HEK293 (cell line): ENCODE results near the gene HMOX1.

Experiments used
- CTCF ChIA-PET: fragments of 350-600 bp; formaldehyde crosslinking; extraction: SDS; loops from one replicate; lab custom pipeline; 2021; ENCODE audit warnings: antibody characterized with exemption; lab: Yijun Ruan, JAX
- POLR2A ChIA-PET: fragments of 300-600 bp; formaldehyde crosslinking; extraction: SDS; loops from one replicate; lab custom pipeline; 2020; ENCODE audit warnings: antibody characterized with exemption, inconsistent platforms; lab: Yijun Ruan, JAX
- H3K27ac ChIP-seq: fragments of 200-500 bp; sonication (Bioruptor generic); 2 replicates; pipeline ENCODE4 v1.5.1; 2014; ENCODE audit warnings: low read depth, low read length, control low read depth, inconsistent platforms; ENCODE audit errors: extremely low read depth
- H3K36me3 ChIP-seq, 2 experiments: fragments of 200-500 bp in 1 of 2; sonication (Bioruptor generic) in 1 of 2; 1 replicate in 1 of 2; 2 replicates in 1 of 2; pipeline ENCODE4 v1.5.1; 2014 to 2017; ENCODE audit warnings: inconsistent platforms in 2 of 2, low read length in 2 of 2; ENCODE audit not compliant: control insufficient read depth in 2 of 2, insufficient read depth in 1 of 2
- H3K4me1 ChIP-seq: fragments of 200-500 bp; sonication (Bioruptor generic); 2 replicates; pipeline ENCODE4 v1.5.1; 2014; ENCODE audit warnings: mild to moderate bottlenecking, low read length, inconsistent platforms; ENCODE audit not compliant: control insufficient read depth, insufficient read depth
- H3K4me3 ChIP-seq: 2 replicates; pipeline ENCODE4 v1.5.1; 2011; ENCODE audit warnings: low read depth, mild to moderate bottlenecking, control low read depth, low read length, moderate library complexity
- H3K9me3 ChIP-seq: fragments of 200-500 bp; sonication (Bioruptor generic); 2 replicates; pipeline ENCODE4 v1.5.1; 2014; ENCODE audit warnings: low read depth, low read length, inconsistent platforms; ENCODE audit not compliant: control insufficient read depth, insufficient read depth
- HOXA7 ChIP-seq: sonication (generic); formaldehyde crosslinking; IDR thresholded peaks from 2 replicates; pipeline ENCODE4 v1.8.1; 2022; ENCODE audit warnings: missing genetic modification reagents, borderline replicate concordance
- ZBTB10 ChIP-seq: fragments of 450-650 bp; formaldehyde crosslinking; IDR thresholded peaks from 2 replicates; pipeline ENCODE4 v1.5.1; 2016; ENCODE audit warnings: missing biosample characterization, missing genetic modification characterization
- ZBTB11 ChIP-seq: fragments of 450-650 bp; formaldehyde crosslinking; conservative IDR thresholded peaks from 2 replicates; pipeline ENCODE4 v1.5.1; 2016; ENCODE audit warnings: low read depth, missing biosample characterization, missing genetic modification characterization
- ZBTB44 ChIP-seq: fragments of 450-650 bp; IDR thresholded peaks from 2 replicates; pipeline ENCODE4 v1.5.1; 2018; ENCODE audit warnings: missing biosample characterization, mild to moderate bottlenecking, missing genetic modification characterization
- ZIC2 ChIP-seq: fragments of 450-650 bp; formaldehyde crosslinking; IDR thresholded peaks from 2 replicates; pipeline ENCODE4 v1.5.1; 2016; ENCODE audit warnings: missing biosample characterization, missing genetic modification characterization
- ZNF138 ChIP-seq: fragments of 450-650 bp; formaldehyde crosslinking; IDR thresholded peaks from 2 replicates; pipeline ENCODE4 v1.5.1; 2016; ENCODE audit warnings: missing biosample characterization, missing genetic modification characterization, borderline replicate concordance
- ZNF184 ChIP-seq: fragments of 450-650 bp; IDR thresholded peaks from 2 replicates; pipeline ENCODE4 v1.5.1; 2018; ENCODE audit warnings: missing biosample characterization, mild to moderate bottlenecking, missing genetic modification characterization
- ZNF350 ChIP-seq: fragments of 450-650 bp; formaldehyde crosslinking; IDR thresholded peaks from 2 replicates; pipeline ENCODE4 v1.5.0; 2017; ENCODE audit warnings: missing biosample characterization, mild to moderate bottlenecking, missing genetic modification characterization
- ZNF394 ChIP-seq: fragments of 450-650 bp; formaldehyde crosslinking; IDR thresholded peaks from 2 replicates; pipeline ENCODE4 v1.5.1; 2016; ENCODE audit warnings: missing biosample characterization, missing genetic modification characterization, mild to moderate bottlenecking, moderate library complexity, borderline replicate concordance
- ZNF398 ChIP-seq: fragments of 450-650 bp; formaldehyde crosslinking; IDR thresholded peaks from 2 replicates; pipeline ENCODE4 v1.5.1; 2017; ENCODE audit warnings: missing biosample characterization, missing genetic modification characterization
- ZNF488 ChIP-seq: fragments of 450-650 bp; formaldehyde crosslinking; IDR thresholded peaks from 2 replicates; pipeline ENCODE4 v1.5.1; 2016; ENCODE audit warnings: missing biosample characterization, missing genetic modification characterization
- ZNF560 ChIP-seq: fragments of 450-650 bp; formaldehyde crosslinking; IDR thresholded peaks from 2 replicates; pipeline ENCODE4 v1.5.1; 2017; ENCODE audit warnings: missing biosample characterization, missing genetic modification characterization, borderline replicate concordance
- ZNF623 ChIP-seq: fragments of 450-650 bp; formaldehyde crosslinking; IDR thresholded peaks from 2 replicates; pipeline ENCODE4 v1.5.1; 2016; ENCODE audit warnings: missing biosample characterization, missing genetic modification characterization
- ZNF645 ChIP-seq: fragments of 450-650 bp; formaldehyde crosslinking; IDR thresholded peaks from 2 replicates; pipeline ENCODE4; 2016; ENCODE audit warnings: missing biosample characterization, missing genetic modification characterization
- ZNF658 ChIP-seq: fragments of 450-650 bp; formaldehyde crosslinking; IDR thresholded peaks from 2 replicates; pipeline ENCODE4; 2016; ENCODE audit warnings: missing biosample characterization, missing genetic modification characterization
- ZNF660 ChIP-seq: fragments of 450-650 bp; IDR thresholded peaks from 2 replicates; pipeline ENCODE4 v1.5.1; 2018; ENCODE audit warnings: missing biosample characterization, mild to moderate bottlenecking, missing genetic modification characterization
- ZNF677 ChIP-seq: fragments of 450-650 bp; IDR thresholded peaks from 2 replicates; pipeline ENCODE4 v1.5.0; 2018; ENCODE audit warnings: missing biosample characterization, mild to moderate bottlenecking, missing genetic modification characterization, moderate library complexity
- ZNF768 ChIP-seq: fragments of 450-650 bp; formaldehyde crosslinking; IDR thresholded peaks from 2 replicates; pipeline ENCODE4 v1.5.1; 2018; ENCODE audit warnings: missing biosample characterization, mild to moderate bottlenecking, missing genetic modification characterization
- ZSCAN4 ChIP-seq: fragments of 450-650 bp; formaldehyde crosslinking; IDR thresholded peaks from 2 replicates; pipeline ENCODE4 v1.5.1; 2017; ENCODE audit warnings: missing biosample characterization, missing genetic modification characterization

HMOX1 gene

GRCh38 chr22:35401863-35402262, 21.0 kb downstream of the HMOX1 start (continued):
- TF ChIP-seq ZNF623 (tag by site-specific recombination) (no peak), ZBTB11 (tag by site-specific recombination) (no peak), ZBTB44 (tag by site-specific recombination) (no peak), ZNF677 (tag by site-specific recombination) (no peak)
- TF ChIP-seq, all 188 proteins: peak for 0

- H3K27ac ChIP-seq, result no peak overlapping the region
- no peaks in the 10 kb centered on the region for H3K4me1 ChIP-seq
- TF ChIP-seq ZSCAN4 (tag by site-specific recombination), result no peak
- 0 out of 2 replicates have a peak, but pooled peaks have one; percentile 34 for TF ChIP-seq ZNF768 (tag by site-specific recombination)
- no peaks in the 10 kb centered on the region for H3K9me3 ChIP-seq
- H3K4me3 ChIP-seq, result no peak overlapping the region
- H3K36me3 ChIP-seq, result peaks cover 42 to 76% of the 10 kb centered on the region in 2 experiments
- POLR2A ChIA-PET, result interaction anchor here (1.1 to 5.5 kb wide), 4 partner anchors 9 to 23 kb away, joined by 3 to 41 read pairs (median 4); partner anchors contain the start of gene HMOX1
- CTCF ChIA-PET, result interaction anchor here (0.5 to 2.5 kb wide), 5 partner anchors 23 to 663 kb away, joined by 3 to 7 read pairs (median 5); no protein-coding TSS in a partner anchor
Observed at GRCh38 chr22:35403356-35403755, 22.5 kb downstream of the HMOX1 start.

- Histone ChIP-seq H3K4me3 (no peak overlapping the region), H3K4me1 (no peaks in the 10 kb centered on the region)
- TF ChIP-seq ZNF350 (tag by site-specific recombination), result no peak
- no peak for TF ChIP-seq ZBTB10 (tag by site-specific recombination)
- no peak for TF ChIP-seq ZNF488 (tag by site-specific recombination)
- no peak for TF ChIP-seq ZNF184 (tag by site-specific recombination)
- TF ChIP-seq ZNF658 (tag by site-specific recombination), result no peak
- TF ChIP-seq ZNF660 (tag by site-specific recombination), result no peak
- no peak for TF ChIP-seq ZIC2 (tag by site-specific recombination)
- TF ChIP-seq ZNF560 (tag by site-specific recombination), result no peak
- no peak for TF ChIP-seq ZNF138 (tag by site-specific recombination)
- no peak for TF ChIP-seq ZNF645 (tag by site-specific recombination)
- TF ChIP-seq ZNF398 (tag by site-specific recombination), result no peak
- no peak for TF ChIP-seq HOXA7 (CRISPR knock-in tag)
- no peak for TF ChIP-seq ZNF394
Observed at GRCh38 chr22:35404176-35404575, 23.3 kb downstream of the HMOX1 start.

More at GRCh38 chr22:35404176-35404575, 23.3 kb downstream of the HMOX1 start:
- no peak overlapping the region for H3K27ac ChIP-seq
- no peaks in the 10 kb centered on the region for H3K9me3 ChIP-seq
- CTCF ChIA-PET, result interaction anchor here (0.5 to 2.5 kb wide), 3 partner anchors 26 to 53 kb away, joined by 3 to 7 read pairs (median 6); no protein-coding TSS in a partner anchor
- POLR2A ChIA-PET, result interaction anchor here (0.6 to 5.5 kb wide), 3 partner anchors 9 to 53 kb away, joined by 3 to 41 read pairs (median 3); partner anchors contain the start of gene HMOX1
- H3K36me3 ChIP-seq, result peaks cover 47 to 84% of the 10 kb centered on the region in 2 experiments
